ENCODE data around the gene CCDC57.
"Not testable (repeated sequence)": the region's sequence is repeated elsewhere in the genome, so short reads cannot be mapped to it uniquely, and the experiment has no call there.

CCDC57 gene

GRCh38 chr17:82155606-82156005 is 57.0 kb downstream of the CCDC57 start:
- H3K4me1 Mint-ChIP-seq, result no peaks in the 10 kb centered on the region
- no peak overlapping the region for H3K4me3 Mint-ChIP-seq
- peaks cover 19% of the 10 kb centered on the region for H3K36me3 Mint-ChIP-seq
- no peaks in the 10 kb centered on the region for H3K9me3 Mint-ChIP-seq
- DNase-seq (ENCODE audit: low spot score in 2 of 2) (no peak), ATAC-seq (no peak)
- no peak overlapping the region for H3K27ac Mint-ChIP-seq

DNA sequence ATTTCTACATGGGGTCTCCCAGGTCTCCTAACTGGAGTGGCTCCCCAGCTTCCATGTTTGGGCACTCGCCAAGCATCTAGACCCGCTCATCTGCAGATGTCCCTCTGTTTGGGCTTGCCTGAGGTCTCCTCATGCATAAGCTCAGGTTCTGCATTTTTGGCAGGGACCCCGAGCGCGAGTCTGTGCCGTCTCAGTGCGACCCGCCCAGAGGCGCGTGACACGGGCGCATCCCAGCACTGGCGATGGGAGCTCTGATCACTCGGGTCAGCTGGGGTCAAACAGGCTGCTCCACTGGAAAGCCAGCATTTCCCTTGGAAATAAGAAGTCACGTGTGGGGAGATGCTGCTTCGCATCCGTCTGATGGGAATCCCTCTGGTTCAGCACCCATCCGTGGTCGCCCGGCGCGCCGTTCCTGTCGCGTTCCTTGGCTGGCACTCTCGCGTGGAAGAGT is 57.7 kb downstream of the CCDC57 start:
- peaks cover 15% of the 10 kb centered on the region for H3K36me3 Mint-ChIP-seq

GRCh38 chr17:82153745-82154375 is 58.8 kb downstream of the CCDC57 start:
- DNase-seq (ENCODE audit: low spot score in 2 of 2), result peak; percentile 76 to 89
- H3K4me1 Mint-ChIP-seq, result no peaks in the 10 kb centered on the region
- ATAC-seq, result peak; percentile 92
- no peak overlapping the region for H3K27ac Mint-ChIP-seq
- H3K9me3 Mint-ChIP-seq, result no peaks in the 10 kb centered on the region
- H3K4me3 Mint-ChIP-seq, result no peak overlapping the region
- H3K36me3 Mint-ChIP-seq, result peaks cover 6% of the 10 kb centered on the region

More for the DNA sequence above, 57.7 kb downstream of the CCDC57 start:
- Mint-ChIP-seq H3K27ac (no peak overlapping the region), H3K4me1 (no peaks in the 10 kb centered on the region), H3K9me3 (no peaks in the 10 kb centered on the region), H3K4me3 (no peak overlapping the region)
- ATAC-seq (no peak), DNase-seq (ENCODE audit: low spot score in 2 of 2) (no peak)

DNA sequence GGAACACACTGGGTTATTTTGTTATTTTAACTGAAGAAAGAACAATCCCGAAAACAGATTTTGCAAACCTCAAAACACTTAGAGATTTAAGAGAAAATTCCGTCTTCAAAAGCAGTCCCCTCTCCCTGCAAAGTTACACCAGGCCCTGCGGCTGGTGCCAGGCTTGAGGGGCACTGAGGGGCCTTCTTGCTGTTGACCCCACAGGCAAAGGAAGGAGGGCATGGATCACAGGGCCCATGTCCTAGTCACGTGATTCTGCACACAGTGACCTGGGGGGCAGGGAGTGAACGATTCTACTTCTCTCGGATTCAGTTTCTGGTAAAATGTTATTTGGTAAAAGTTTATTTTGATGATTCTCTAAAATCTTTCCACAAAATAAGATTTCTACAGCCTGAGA is 59.3 kb downstream of the CCDC57 start:
- no peak for ATAC-seq
- Mint-ChIP-seq H3K4me3 (no peak overlapping the region), H3K9me3 (no peaks in the 10 kb centered on the region), H3K4me1 (no peaks in the 10 kb centered on the region), H3K36me3 (peaks cover 6% of the 10 kb centered on the region), H3K27ac (no peak overlapping the region)
- DNase-seq (ENCODE audit: low spot score in 2 of 2), result no peak

- Mint-ChIP-seq H3K4me3 (no peak overlapping the region), H3K27ac (no peak overlapping the region), H3K36me3 (peaks cover 6% of the 10 kb centered on the region), H3K4me1 (no peaks in the 10 kb centered on the region), H3K9me3 (no peaks in the 10 kb centered on the region)
- ATAC-seq (no peak), DNase-seq (ENCODE audit: low spot score in 2 of 2) (no peak)
These were observed 59.9 kb downstream of the CCDC57 start for GRCh38 chr17:82152556-82153294.

GRCh38 chr17:82152114-82152513 is 60.5 kb downstream of the CCDC57 start:
- no peaks in the 10 kb centered on the region for H3K9me3 Mint-ChIP-seq
- DNase-seq (ENCODE audit: low spot score in 2 of 2), result no peak
- H3K27ac Mint-ChIP-seq, result no peak overlapping the region
- H3K36me3 Mint-ChIP-seq, result peaks cover 6% of the 10 kb centered on the region
- H3K4me3 Mint-ChIP-seq, result no peak overlapping the region
- no peak for ATAC-seq
- H3K4me1 Mint-ChIP-seq, result no peaks in the 10 kb centered on the region

- H3K4me1 Mint-ChIP-seq, result no peaks in the 10 kb centered on the region
- no peak overlapping the region for H3K4me3 Mint-ChIP-seq
- ATAC-seq, result no peak
- no peaks in the 10 kb centered on the region for H3K9me3 Mint-ChIP-seq
- no peak for DNase-seq (ENCODE audit: low spot score in 2 of 2)
- H3K36me3 Mint-ChIP-seq, result no peaks in the 10 kb centered on the region
- H3K27ac Mint-ChIP-seq, result no peak overlapping the region
These were observed 61.3 kb downstream of the CCDC57 start for GRCh38 chr17:82151106-82151957.

GRCh38 chr17:82149401-82150099 is 63.1 kb downstream of the CCDC57 start:
- H3K9me3 Mint-ChIP-seq, result no peaks in the 10 kb centered on the region
- no peak overlapping the region for H3K27ac Mint-ChIP-seq
- H3K4me1 Mint-ChIP-seq, result no peaks in the 10 kb centered on the region
- ATAC-seq (no peak), DNase-seq (ENCODE audit: low spot score in 2 of 2) (no peak)
- no peaks in the 10 kb centered on the region for H3K36me3 Mint-ChIP-seq
- H3K4me3 Mint-ChIP-seq, result no peak overlapping the region

DNA sequence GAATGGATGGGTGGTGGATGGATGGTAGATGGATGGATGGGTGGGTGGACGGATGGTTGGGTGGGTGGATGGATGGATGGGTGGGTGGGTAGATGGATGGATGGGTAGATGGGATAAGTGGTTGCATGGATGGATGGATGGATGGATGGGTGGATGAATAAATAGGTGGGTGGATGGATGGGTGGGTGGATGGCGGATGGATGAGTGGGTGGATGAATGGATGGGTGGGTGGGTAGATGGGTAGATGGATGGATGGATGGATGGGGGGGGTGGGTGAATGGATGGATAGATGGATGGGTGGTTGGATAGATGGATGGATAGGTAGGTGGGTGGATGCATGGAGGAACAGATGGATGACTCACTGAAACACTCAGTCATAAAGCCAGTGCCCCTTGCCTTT is 63.6 kb downstream of the CCDC57 start:
- DNase-seq (ENCODE audit: low spot score in 2 of 2) (no peak), ATAC-seq (no peak)
- H3K9me3 Mint-ChIP-seq, result no peaks in the 10 kb centered on the region
- H3K36me3 Mint-ChIP-seq, result no peaks in the 10 kb centered on the region
- no peak overlapping the region for H3K27ac Mint-ChIP-seq
- no peak overlapping the region for H3K4me3 Mint-ChIP-seq
- H3K4me1 Mint-ChIP-seq, result no peaks in the 10 kb centered on the region

DNA sequence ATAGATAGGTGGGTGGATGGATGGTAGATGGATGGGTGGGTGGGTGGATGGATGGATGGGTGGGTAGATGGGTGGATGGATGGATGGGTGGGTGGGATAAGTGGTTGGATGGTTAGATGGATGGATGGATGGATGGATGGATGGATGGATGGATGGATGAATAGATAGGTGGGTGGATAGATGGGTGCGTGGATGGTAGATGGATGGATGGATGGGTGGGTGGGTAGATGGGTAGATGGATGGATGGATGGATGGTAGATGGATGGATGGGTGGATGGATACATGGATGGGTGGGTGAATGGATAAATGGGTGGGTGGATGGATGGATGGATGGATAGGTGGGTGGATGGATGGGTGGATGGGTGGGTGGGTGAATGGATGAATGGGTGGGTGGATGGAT is 64.6 kb downstream of the CCDC57 start:
- Mint-ChIP-seq H3K36me3 (no peaks in the 10 kb centered on the region), H3K4me3 (no peak overlapping the region), H3K27ac (no peak overlapping the region), H3K4me1 (no peaks in the 10 kb centered on the region), H3K9me3 (no peaks in the 10 kb centered on the region)
- DNase-seq (ENCODE audit: low spot score in 2 of 2), result no peak
- no peak for ATAC-seq

- Mint-ChIP-seq H3K9me3 (no peaks in the 10 kb centered on the region), H3K4me1 (no peaks in the 10 kb centered on the region), H3K36me3 (no peaks in the 10 kb centered on the region), H3K4me3 (no peak overlapping the region), H3K27ac (no peak overlapping the region)
- DNase-seq (ENCODE audit: low spot score in 2 of 2) (no peak), ATAC-seq (no peak)
These were observed 65.7 kb downstream of the CCDC57 start for GRCh38 chr17:82146663-82147654.

DNA sequence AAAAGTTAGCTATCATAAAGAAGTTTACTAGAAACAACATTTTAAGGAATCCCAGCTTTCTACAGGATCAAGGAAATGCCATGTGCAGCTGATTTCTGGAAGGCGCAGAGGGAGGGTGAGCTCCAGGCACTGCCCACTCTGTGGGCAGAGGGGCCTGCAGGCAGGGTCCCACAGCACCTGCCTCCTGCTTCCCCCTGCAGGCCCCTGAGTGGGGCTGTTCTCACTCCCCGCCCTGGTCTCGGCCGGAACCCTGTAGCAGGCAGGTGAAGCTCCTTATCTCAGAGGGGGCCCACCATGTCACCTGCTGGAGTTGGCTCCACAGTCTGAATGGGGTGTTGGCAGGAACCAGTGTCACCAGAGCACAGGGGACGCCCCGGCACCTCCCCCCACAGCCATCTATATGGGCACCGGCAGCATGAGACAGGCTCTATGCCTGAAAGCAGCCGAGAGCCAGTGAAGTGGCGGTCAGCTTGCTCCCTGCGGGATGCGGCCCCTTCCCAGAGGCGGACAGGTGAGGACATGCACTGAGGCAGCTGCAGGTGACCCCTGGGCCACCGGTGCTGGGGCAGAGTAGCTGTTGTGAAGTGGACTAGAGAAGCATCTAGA is 67.0 kb downstream of the CCDC57 start:
- no peak for ATAC-seq
- H3K27ac Mint-ChIP-seq, result no peak overlapping the region
- no peaks in the 10 kb centered on the region for H3K36me3 Mint-ChIP-seq
- H3K9me3 Mint-ChIP-seq, result no peaks in the 10 kb centered on the region
- no peak for DNase-seq (ENCODE audit: low spot score in 2 of 2)
- no peak overlapping the region for H3K4me3 Mint-ChIP-seq
- H3K4me1 Mint-ChIP-seq, result no peaks in the 10 kb centered on the region

DNA sequence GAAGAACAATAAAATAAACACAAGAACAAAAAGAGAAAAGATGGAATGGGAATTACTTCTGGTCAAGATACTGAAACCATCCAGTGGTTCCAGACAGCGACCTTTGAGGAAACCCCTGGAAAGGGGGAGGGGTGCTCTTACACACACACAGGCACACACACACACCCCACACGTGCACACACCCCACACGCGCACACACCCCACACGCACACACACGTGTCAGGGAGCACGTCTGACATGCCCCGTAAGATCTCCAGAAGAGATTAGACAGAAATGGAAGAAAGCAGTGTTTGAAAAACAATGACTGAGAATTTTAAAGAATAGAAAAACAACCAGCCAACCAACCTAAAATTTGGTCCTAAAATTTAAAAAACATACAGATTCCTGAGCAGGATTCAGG is 69.3 kb downstream of the CCDC57 start:
- ATAC-seq, result no peak
- Mint-ChIP-seq H3K27ac (no peak overlapping the region), H3K4me1 (no peaks in the 10 kb centered on the region), H3K4me3 (no peak overlapping the region), H3K36me3 (no peaks in the 10 kb centered on the region), H3K9me3 (no peaks in the 10 kb centered on the region)
- no peak for DNase-seq (ENCODE audit: low spot score in 2 of 2)

DNA sequence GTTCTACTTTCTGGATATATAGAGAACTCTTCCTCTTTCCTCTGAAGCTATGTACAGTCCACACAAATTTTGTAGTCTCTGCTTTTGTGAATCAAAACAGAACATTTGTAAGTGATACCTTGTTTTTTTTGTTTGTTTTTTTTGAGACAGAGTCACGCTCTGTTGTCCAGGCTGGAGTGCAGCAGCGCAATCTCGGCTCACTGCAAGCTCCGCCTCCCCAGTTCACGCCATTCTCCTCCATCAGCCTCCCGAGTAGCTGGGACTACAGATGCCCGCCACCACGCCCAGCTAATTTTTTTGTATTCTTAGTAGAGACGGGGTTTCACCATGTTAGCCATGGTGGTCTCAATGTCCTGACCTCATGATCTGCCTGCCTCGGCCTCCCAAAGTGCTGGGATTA is 72.7 kb downstream of the CCDC57 start:
- not testable (repeated sequence) for DNase-seq (ENCODE audit: low spot score in 2 of 2); ATAC-seq; H3K4me3 Mint-ChIP-seq; H3K36me3 Mint-ChIP-seq; H3K9me3 Mint-ChIP-seq; H3K4me1 Mint-ChIP-seq
- peak overlapping the region; percentile 71 for H3K27ac Mint-ChIP-seq
